ENCODE data around the gene SLC16A6.
"Not testable (repeated sequence)": the region's sequence is repeated elsewhere in the genome, so short reads cannot be mapped to it uniquely, and the experiment has no call there.

Gene SLC16A6

DNA sequence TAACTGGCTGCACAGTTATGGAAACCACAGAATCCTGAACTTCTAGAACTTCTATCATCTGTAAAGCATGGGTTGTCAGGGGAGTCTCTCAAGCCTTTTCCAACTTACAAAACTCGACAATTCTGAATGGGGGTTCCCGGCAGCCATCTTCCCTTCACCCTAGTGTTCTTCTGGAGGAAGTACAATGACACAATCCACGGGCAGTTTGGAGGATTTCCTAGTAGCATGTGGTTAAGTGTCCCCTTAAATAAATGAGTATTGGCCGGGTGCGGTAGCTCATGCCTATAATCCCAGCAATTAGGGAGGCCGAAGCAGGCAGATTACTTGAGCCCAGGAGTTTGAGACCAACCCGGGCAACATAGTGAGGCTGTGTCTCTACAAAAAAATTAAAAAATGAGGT, 2.1 kb downstream of the SLC16A6 start:
- DNase-seq: no peak

GRCh38 chr17:68288375-68288774, 2.6 kb downstream of the SLC16A6 start:
- DNase-seq: peak in 1 of 2 donors; percentile 8

- DNase-seq: not testable (repeated sequence)
Measured at GRCh38 chr17:68281965-68282364, 9.0 kb downstream of the SLC16A6 start.

GRCh38 chr17:68277807-68278206, 13.1 kb downstream of the SLC16A6 start:
- no peak for DNase-seq

- DNase-seq: not testable (repeated sequence)
Measured at GRCh38 chr17:68276339-68276738, 14.6 kb downstream of the SLC16A6 start.

DNA sequence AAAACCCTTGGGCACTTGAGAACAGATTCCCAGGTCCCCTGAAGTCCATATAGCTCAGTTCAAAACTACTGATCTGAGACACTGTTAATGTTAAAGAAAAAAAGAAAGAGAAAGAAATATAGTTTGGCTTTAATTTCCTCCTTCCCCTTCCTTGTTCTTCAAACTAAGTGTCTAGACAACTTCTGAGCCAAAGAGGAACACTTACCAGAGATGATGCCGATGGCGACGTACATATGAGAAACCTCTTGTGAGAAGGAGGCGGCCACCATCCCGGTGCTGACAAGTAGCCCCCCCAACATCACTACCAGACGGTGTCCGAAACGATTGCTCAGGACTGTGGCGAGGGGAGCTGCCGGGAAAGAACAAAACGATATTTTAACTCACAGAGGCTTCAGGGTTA, 17.2 kb downstream of the SLC16A6 start:
- DNase-seq: no peak

DNA sequence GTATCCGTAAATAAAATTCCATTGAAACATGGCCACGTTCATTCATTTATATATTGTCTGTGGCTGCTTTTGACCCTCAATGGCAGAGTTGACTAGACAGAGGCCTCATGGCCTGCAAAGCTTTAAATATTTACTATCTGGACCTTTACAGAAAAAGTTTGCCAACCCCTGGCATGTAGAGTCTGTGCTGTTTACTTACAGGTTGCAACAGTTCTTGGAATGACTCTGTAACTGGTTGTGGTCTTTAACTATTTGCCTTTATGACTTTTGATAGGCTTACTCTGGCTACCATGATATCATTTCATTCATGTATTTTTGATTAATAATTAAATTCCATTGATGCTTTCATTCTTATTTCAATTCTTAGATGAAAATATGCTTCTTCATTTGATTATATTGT, 25.1 kb downstream of the SLC16A6 start:
- DNase-seq: not testable (repeated sequence)

- peak in 1 of 2 donors; percentile 37 for DNase-seq
Measured at GRCh38 chr17:68263101-68263681, 27.7 kb downstream of the SLC16A6 start.

GRCh38 chr17:68262467-68262866, 28.5 kb downstream of the SLC16A6 start:
- DNase-seq: not testable (repeated sequence)

GRCh38 chr17:68260051-68260762, 30.7 kb downstream of the SLC16A6 start:
- no peak for DNase-seq

DNA sequence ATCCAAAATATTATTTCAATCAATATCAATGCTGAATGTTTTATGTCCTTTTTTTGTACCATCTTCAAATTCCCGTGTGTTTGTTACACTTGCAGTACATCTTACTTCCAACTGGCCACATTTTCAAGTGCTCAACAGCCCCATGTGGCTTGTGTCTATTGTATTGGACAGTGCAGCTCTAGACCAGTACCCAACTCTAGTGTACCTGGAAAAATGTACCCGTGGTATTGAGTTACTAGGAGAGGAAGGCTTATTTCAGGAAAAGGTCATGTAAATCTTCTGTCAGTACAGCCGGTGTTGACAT, 31.3 kb downstream of the SLC16A6 start:
- DNase-seq: not testable (repeated sequence)

GRCh38 chr17:68258890-68259647, 31.9 kb downstream of the SLC16A6 start:
- peak; percentile 15 to 56 for DNase-seq

GRCh38 chr17:68257934-68258333, 33.0 kb downstream of the SLC16A6 start:
- no peak for DNase-seq

DNA sequence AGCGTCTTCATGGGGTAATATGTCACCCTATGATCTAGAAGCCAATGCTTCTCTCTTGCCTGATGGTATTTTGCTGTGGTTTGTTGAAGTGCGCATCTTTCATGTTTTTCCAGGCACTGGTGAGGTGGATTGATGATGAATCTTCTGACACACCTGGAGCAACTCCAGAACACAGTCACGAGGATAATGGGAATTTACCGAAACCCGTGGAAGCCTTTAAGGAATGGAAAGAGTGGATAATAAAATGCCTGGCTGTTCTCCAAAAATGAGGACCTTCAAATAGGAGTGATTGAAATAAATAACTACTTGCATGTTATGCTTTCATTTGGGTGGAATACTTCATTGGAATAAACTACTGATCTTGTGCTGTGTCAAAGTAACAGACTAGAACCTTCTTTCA, 34.2 kb downstream of the SLC16A6 start:
- DNase-seq: not testable (repeated sequence)

DNA sequence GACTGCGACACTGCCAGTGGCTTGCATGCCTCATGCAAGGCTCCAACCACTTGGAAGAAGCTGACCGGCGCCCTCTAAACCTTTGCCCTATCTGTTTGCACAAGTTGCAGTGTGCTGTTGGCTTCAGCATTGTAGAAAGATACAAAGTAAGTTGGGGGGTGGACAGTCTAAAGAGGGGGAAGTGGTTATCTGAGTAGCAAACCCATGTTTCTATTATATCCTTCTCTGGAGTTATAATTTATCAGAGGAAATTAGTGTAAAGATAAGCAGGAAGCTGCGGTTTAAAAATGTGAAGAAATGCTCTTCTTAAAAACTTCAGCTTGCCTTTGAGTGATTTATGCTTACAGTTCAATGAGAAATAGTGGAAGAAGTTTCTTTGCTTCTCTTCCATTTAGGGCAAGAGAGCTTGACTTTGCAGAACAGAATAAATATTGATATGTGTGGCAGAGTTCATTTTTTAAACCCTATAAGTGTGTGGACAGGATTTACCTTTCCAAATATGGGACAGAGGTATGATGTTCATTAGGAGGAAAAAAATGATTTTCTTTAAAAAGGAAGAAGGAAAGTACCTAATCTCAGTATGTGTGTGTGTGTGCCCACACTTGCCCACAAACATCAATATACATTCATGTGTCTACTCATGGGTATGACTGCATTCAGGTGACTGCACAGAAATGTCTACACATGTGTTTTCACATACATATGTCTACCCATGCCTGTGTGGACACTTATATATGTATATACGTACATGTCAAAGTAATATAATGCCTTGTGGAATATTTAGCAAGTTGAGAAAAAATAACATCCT, 35.0 kb downstream of the SLC16A6 start:
- DNase-seq: peak in 1 of 2 donors; percentile 64

- DNase-seq: no peak
Measured at GRCh38 chr17:68255151-68255550, 35.8 kb downstream of the SLC16A6 start.

GRCh38 chr17:68253426-68253825, 37.5 kb downstream of the SLC16A6 start:
- not testable (repeated sequence) for DNase-seq

- DNase-seq: no peak
Measured at GRCh38 chr17:68249354-68249765, 41.6 kb downstream of the SLC16A6 start.

DNA sequence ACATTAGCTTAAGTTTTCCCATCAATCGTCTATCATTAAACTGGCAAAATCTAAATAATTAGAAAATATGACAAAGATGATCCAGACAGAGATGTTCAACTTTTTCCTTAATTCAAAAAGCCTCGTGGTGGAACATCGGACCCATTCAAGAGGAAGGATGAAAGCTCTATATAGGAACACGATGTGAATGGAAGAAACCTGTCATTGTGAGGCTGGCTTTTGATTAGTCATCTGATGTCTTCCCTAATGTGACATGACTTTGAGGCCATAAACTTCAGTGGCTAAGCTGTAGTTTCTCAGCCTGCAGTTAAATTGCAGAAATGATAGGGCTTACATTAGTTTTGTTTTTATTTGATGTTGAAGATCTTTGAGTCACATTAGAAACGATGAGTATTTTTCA, 42.0 kb downstream of the SLC16A6 start:
- peak in 1 of 2 donors; percentile 23 for DNase-seq

GRCh38 chr17:68248199-68248825, 42.6 kb downstream of the SLC16A6 start:
- DNase-seq: no peak

DNA sequence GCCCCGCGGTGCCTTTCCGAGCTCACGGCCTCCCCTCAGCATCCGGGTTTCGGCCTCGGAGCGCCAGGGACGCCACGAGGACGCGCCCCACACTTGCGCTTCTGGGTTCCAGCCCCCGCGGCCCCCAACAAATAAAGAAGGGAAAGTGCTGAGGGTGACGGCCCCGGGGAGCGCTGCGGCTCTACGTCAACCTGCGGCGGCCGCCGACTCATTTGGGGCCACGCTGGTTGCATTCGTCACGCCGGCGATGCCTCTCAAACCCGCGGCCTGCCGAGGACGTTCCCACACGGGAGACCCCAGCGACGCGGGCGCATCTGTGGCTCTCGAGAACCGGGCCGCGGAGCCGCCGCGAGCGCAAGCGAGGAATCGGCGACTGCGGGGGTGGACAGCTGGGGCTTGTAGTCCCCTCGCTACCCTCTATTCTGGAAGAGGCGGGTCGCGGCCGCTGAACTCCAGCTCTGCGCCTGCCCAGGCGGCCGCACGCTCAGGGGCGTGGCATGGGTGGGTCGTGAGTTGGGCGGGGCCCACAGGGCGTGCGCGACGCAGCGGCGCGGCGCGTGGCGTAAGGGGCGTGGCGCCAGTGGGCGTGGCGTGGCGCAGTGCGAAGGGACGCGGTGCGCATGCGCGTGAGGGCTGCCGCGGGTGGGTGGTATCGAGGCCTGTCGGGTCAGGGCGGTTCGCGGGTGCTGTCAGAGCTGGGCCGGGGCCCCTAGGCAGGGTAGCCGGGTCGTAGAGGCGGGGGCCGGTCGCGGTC, 43.3 kb downstream of the SLC16A6 start, which contains the start of gene AMZ2:
TSS of gene AMZ2 (plus strand) at position 599 of the 754 bp plus-strand sequence. CDS start 2,145 bp downstream, outside the sequence.
- peak; percentile 63 to 98 for DNase-seq

All from bone marrow (tissue), 2 donors.